Adipose tissue (tissue), 3 donors: Measurements from ENCODE around the gene SLC35G2. TPM values are rescaled to one million over a fixed set of nuclear protein-coding genes. Genes with fewer than 3 reads are reported as not detected.
"Not testable (repeated sequence)": the region's sequence is repeated elsewhere in the genome, so short reads cannot be mapped to it uniquely, and the experiment has no call there.

Source experiments
- H3K27ac ChIP-seq: one replicate; pipeline ENCODE4 v1.5.1; 2013; ENCODE audit warnings: low read depth, low read length
- WGBS, 3 donors: extraction: QIAGEN DNeasy Blood & Tissue Kit; methylation state at CpG; one replicate each; pipeline ENCODE4 v1.1.7; 2013; 5-methylcytosine and 5-hydroxymethylcytosine counted together
- polyA plus RNA-seq, 3 donors: library from polyadenylated mRNA; stranded (reverse); fragments of 200-250 nt; gene quantifications; one replicate each; pipeline ENCODE4 v1.2.3, GENCODE V29; 2013
- donor health status: healthy with polysubstance abuse.
- donor health status: Bipolar disorder and iron deficiency.
- donor health status: healthy.

SLC35G2 gene
- polyA plus RNA-seq, 3 donors, result 4.0 to 16.4 (median 5.3) TPM

GRCh38 chr3:136869282-136869681 is 50.4 kb downstream of the SLC35G2 start:
- no peak overlapping the region for H3K27ac ChIP-seq
- WGBS, 3 donors, result 97 to 98% (median 97%) methylated on average over 9 of the region's 9 CpGs

DNA sequence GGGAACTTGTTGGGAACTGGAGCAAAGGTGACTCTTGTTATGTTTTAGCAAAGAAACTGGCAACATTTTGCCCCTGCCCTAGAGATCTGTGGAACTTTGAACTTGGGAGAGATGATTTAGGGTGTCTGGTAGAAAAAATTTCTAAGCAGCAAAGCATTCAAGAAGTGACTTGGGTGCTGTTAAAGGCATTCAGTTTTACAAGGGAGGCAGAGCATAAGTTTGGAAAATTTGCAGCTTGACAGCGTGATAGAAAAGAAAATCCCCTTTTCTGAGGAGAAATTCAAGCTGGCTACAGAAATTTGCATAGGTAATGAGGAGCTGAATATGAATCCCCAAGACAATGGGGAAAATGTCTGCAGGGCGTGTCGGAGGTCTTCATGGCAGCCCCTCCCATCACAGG is 53.3 kb downstream of the SLC35G2 start:
- H3K27ac ChIP-seq, result not testable (repeated sequence)
- 98 to 99% (median 99%) methylated on average over 3 of the region's 3 CpGs for WGBS, 3 donors

GRCh38 chr3:136879510-136879909 is 60.6 kb downstream of the SLC35G2 start:
- WGBS, 3 donors, result 92 to 100% (median 99%) methylated on average over 2 of the region's 2 CpGs
- H3K27ac ChIP-seq, result not testable (repeated sequence)

- WGBS, 3 donors, result 80 to 88% (median 83%) methylated on average over 1 of the region's 1 CpG
- H3K27ac ChIP-seq, result no peak overlapping the region
Observed at GRCh38 chr3:136882571-136882970, 63.6 kb downstream of the SLC35G2 start.

DNA sequence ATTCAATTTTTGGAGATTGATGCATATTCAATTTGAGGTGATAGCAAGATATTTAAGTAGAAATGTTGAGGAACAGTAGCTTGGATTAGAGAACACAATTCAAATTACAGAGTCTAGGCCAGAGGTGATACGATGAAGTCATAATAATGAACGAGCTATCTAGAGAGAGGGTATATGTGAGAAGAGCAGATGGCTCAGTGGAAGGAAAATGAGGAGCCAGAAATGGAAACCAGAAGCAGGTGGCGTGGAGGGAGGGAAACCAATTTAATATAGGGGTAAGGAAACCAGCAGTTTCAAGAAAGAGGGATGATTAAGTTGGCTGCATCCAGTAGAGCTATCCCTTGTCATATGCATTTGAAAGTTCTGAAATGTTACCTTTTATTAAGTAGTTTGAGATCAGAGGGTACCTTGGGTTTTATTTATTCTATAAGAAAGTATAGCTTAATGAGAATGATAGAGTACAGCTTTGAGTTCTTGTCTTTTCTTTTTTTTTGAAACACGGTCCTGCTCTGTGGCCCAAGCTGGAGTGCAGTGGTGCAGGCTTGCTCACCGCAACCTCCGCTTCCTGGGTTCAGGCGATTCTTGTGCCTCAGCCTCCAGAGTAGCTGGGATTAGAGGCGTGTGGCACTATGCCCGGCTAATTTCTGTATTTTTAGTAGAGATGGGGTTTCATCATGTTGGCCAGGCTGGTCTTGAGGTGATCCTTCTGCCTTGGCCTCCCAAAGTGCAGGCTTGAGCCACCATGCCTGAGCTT is 65.2 kb downstream of the SLC35G2 start:
- no peak overlapping the region for H3K27ac ChIP-seq
- WGBS, 3 donors, result 88 to 90% (median 89%) methylated on average over 9 of the region's 9 CpGs

- 62 to 65% (median 63%) methylated on average over 5 of the region's 5 CpGs for WGBS, 3 donors
- no peak overlapping the region for H3K27ac ChIP-seq
Observed at GRCh38 chr3:136885357-136886213, 66.7 kb downstream of the SLC35G2 start.

- no peak overlapping the region for H3K27ac ChIP-seq
- 83 to 86% (median 85%) methylated on average over 20 to 24 of the region's 24 CpGs for WGBS, 3 donors
Observed at GRCh38 chr3:136889947-136890346, 71.0 kb downstream of the SLC35G2 start.

DNA sequence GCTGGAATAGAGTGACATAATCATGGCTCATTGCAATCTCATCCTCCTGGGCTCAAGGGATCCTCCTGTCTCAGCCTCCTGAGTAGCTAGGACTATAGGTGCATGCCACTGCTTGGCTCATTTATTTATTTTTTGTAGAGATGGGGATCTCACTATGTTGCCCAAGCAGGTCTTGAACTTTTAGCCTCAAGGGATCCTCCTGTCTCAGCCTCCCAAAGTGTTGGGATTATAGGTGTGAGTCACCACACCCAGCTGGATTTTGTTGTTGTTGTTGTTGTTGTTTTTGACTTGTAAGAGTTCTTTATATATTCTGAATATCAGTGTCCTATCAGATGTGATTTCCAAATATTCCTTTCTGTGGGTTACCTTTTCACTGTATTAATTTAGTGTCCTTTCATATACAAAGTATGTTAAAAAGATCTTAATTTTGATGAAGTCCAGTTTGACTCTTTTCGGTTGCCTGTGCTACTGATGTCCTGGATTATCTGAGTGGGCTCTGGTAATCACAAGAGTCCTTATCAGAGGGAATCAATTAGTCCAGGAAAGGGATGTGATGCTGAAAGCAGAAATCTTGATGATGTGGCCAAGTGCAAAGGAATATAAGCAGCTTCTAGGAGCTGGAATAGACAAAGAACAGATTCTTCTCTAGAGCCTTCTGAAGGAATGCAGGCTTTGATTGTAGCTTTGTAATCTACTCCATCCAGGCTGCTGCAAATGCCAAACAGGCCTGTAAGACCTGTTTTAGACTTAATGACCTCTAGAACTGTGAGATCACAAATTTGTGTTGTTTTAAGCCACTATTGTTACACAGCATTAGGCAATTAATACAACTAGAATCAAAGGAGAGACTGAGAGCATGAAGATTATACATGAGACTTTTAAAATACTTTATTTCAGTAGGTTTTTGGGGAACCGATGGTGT is 73.3 kb downstream of the SLC35G2 start:
- 48 to 50% (median 48%) methylated on average over 2 of the region's 2 CpGs for WGBS, 3 donors
- no peak overlapping the region for H3K27ac ChIP-seq

- 58 to 64% (median 63%) methylated on average over 5 of the region's 5 CpGs for WGBS, 3 donors
Observed at GRCh38 chr3:136893848-136894443, 75.0 kb downstream of the SLC35G2 start.

DNA sequence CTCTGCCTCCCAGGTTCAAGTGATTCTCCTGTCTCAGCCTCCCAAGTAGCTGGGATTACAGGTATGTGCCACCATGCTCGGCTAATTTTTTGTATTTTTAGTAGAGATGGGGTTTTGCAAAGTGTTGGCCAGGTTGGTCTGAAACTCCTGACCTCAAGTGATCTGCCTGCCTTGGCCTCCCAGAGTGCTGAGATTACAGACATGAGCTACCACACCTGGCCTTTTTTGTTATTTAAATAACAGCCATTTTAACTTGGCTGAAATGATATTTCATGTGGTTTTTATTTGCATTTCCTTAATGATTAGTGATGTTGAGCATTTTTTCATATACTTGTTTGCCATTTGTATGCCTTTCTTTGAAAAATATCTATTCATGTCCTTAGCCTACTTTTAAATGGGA is 78.2 kb downstream of the SLC35G2 start:
- 90 to 93% (median 91%) methylated on average over 1 of the region's 1 CpG for WGBS, 3 donors
- not testable (repeated sequence) for H3K27ac ChIP-seq

More at GRCh38 chr3:136893848-136894443, 75.0 kb downstream of the SLC35G2 start:
- no peak overlapping the region for H3K27ac ChIP-seq

GRCh38 chr3:136898549-136898948 is 79.6 kb downstream of the SLC35G2 start:
- WGBS, 3 donors, result 51 to 87% (median 66%) methylated on average over 4 of the region's 4 CpGs
- H3K27ac ChIP-seq, result no peak overlapping the region

DNA sequence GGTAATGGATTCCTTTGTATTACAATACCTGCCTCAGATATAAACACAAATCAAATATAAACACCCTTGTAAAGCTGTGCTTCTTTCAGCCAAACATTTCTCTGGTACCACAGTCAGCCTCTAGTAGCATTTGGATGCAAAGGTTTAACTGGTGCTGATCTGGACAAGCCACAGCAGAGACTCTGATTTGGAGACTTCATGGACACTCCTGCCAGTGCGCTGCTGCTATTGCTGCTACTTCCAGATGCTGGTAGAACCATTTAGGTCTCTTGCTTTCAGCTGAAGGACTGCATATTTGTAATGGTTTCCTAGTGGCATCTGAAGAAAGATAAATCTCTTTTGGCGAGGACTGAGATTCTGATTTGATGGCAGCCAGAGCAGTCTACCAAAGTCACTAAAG is 80.0 kb downstream of the SLC35G2 start:
- H3K27ac ChIP-seq, result no peak overlapping the region
- WGBS, 3 donors, result 92 to 97% (median 92%) methylated on average over 2 of the region's 2 CpGs

DNA sequence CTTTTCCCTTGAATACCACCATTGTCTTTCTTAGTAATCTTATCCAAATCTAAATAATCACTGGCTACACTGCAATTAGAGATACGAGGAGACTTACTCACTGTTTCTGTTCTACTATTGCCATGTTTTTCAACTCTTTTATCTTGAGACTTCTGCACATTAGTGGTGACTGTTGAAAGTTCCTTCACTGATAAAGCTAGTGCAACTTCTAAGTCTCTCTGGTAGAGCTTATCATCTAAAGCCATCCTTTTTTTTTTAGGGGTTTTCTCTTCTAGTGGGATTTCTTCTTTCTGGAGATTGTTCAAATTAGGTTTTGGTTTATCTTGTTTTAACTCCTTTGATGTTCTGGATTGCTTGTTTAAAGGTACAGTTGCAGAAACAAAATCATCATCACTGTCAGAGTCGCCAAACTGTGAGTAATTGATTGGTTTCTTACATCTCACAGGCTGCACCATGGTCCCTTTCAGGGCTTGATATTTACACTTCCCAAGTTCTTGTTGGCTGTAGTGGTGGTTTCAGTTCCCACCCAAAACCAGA is 80.8 kb downstream of the SLC35G2 start:
- no peak overlapping the region for H3K27ac ChIP-seq
- WGBS, 3 donors, result 80 to 84% (median 80%) methylated on average over 2 of the region's 2 CpGs

- 64 to 96% (median 92%) methylated on average over 1 of the region's 1 CpG for WGBS, 3 donors
- not testable (repeated sequence) for H3K27ac ChIP-seq
Observed at GRCh38 chr3:136900694-136901093, 81.8 kb downstream of the SLC35G2 start.

DNA sequence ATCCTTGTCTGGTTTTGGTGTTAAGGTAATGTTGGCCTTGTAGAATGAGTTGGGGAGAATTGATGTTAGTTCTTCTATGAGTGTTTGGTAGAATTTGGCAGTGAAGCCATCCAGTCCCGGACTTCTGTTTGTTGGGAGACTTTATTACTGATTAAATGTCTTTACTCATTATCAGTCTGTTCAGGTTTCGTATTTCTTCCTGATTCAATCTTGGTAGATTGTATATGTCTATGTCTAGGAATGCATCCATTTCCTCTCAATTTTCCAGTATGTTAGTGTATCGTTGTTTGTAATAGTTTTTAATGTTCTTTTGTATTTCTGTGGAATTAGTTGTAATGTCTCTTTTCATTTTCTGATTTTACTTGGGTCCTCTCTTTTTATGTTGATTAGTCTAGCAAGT is 82.5 kb downstream of the SLC35G2 start:
- no peak overlapping the region for H3K27ac ChIP-seq
- WGBS, 3 donors, result 69 to 93% (median 90%) methylated on average over 3 of the region's 3 CpGs

GRCh38 chr3:136902530-136902929 is 83.6 kb downstream of the SLC35G2 start:
- H3K27ac ChIP-seq, result not testable (repeated sequence)
- WGBS, 3 donors, result 56 to 93% (median 72%) methylated on average over 1 of the region's 1 CpG

GRCh38 chr3:136903899-136904298 is 85.0 kb downstream of the SLC35G2 start:
- no peak overlapping the region for H3K27ac ChIP-seq
- 0 to 40% (median 0%) methylated on average over 1 of the region's 1 CpG for WGBS, 3 donors

GRCh38 chr3:136904746-136905145 is 85.8 kb downstream of the SLC35G2 start:
- no peak overlapping the region for H3K27ac ChIP-seq
- 73 to 83% (median 75%) methylated on average over 4 of the region's 4 CpGs for WGBS, 3 donors
